H9 (cell line): ENCODE measurements around the gene CCDC121. TPM values are rescaled to one million over a fixed set of nuclear protein-coding genes. Genes with fewer than 3 reads are reported as not detected.

Experiments used
- DNase-seq: peaks from one replicate; pipeline ENCODE4 v3.0.0-alpha.2; 2017
- H2AFZ ChIP-seq: one replicate; pipeline ENCODE4 v1.6.1; 2013; ENCODE audit warnings: mild to moderate bottlenecking, low read length, control low read depth, moderate library complexity
- H2AK5ac ChIP-seq: 2 replicates; pipeline ENCODE4 v1.6.1; 2013; ENCODE audit warnings: low read length, control low read depth, mixed read lengths; ENCODE audit not compliant: insufficient read length
- H2BK120ac ChIP-seq: one replicate; pipeline ENCODE4 v1.6.1; 2013; ENCODE audit warnings: low read depth, mild to moderate bottlenecking, low read length, control low read depth, inconsistent platforms; ENCODE audit not compliant: poor library complexity, severe bottlenecking
- H2BK12ac ChIP-seq: 2 replicates; pipeline ENCODE4 v1.6.1; 2013; ENCODE audit warnings: low read length, control low read depth, mixed read lengths, low read depth; ENCODE audit not compliant: insufficient read length
- H2BK15ac ChIP-seq: 2 replicates; pipeline ENCODE4 v1.6.1; 2013; ENCODE audit warnings: low read depth, low read length, control low read depth
- H2BK20ac ChIP-seq: one replicate; pipeline ENCODE4 v1.6.1; 2013; ENCODE audit warnings: low read depth, mild to moderate bottlenecking, low read length, control low read depth, inconsistent platforms; ENCODE audit not compliant: poor library complexity, severe bottlenecking
- H2BK5ac ChIP-seq: 2 replicates; pipeline ENCODE4 v1.6.1; 2013; ENCODE audit warnings: low read length, control low read depth, mixed read lengths; ENCODE audit not compliant: insufficient read length
- H3K14ac ChIP-seq: 2 replicates; pipeline ENCODE4 v1.6.1; 2013; ENCODE audit warnings: low read length, control low read depth; ENCODE audit not compliant: insufficient read depth
- H3K18ac ChIP-seq: 2 replicates; pipeline ENCODE4 v1.6.1; 2013; ENCODE audit warnings: low read depth, mild to moderate bottlenecking, mixed read lengths, low read length, control low read depth; ENCODE audit not compliant: insufficient read length
- H3K23ac ChIP-seq: 2 replicates; pipeline ENCODE4 v1.6.1; 2013; ENCODE audit warnings: low read length, control low read depth, mixed read lengths, low read depth; ENCODE audit not compliant: insufficient read length
- H3K23me2 ChIP-seq: 2 replicates; pipeline ENCODE4 v1.6.1; 2013; ENCODE audit warnings: low read depth, mild to moderate bottlenecking, mixed read lengths, low read length, control low read depth; ENCODE audit not compliant: insufficient read length, poor library complexity, severe bottlenecking
- H3K27ac ChIP-seq: 2 replicates; pipeline ENCODE4 v1.5.1; 2013; ENCODE audit warnings: low read length, control low read depth, mixed read lengths, low read depth; ENCODE audit not compliant: insufficient read length
- H3K27me3 ChIP-seq: 2 replicates; pipeline ENCODE4 v1.6.1; 2013; ENCODE audit warnings: low read length, control low read depth, inconsistent platforms; ENCODE audit not compliant: insufficient read depth
- H3K4ac ChIP-seq: 2 replicates; pipeline ENCODE4 v1.6.1; 2013; ENCODE audit warnings: low read depth, mild to moderate bottlenecking, control low read depth, inconsistent platforms, low read length, moderate library complexity
- H3K4me1 ChIP-seq: 2 replicates; pipeline ENCODE4 v1.6.1; 2013; ENCODE audit warnings: low read length, control low read depth, inconsistent platforms; ENCODE audit not compliant: insufficient read depth
- H3K4me2 ChIP-seq: 2 replicates; pipeline ENCODE4 v1.6.1; 2013; ENCODE audit warnings: low read length, control low read depth, mixed read lengths; ENCODE audit not compliant: insufficient read length, insufficient read depth
- H3K56ac ChIP-seq: 2 replicates; pipeline ENCODE4 v1.6.1; 2013; ENCODE audit warnings: low read depth, mild to moderate bottlenecking, mixed read lengths, low read length, control low read depth; ENCODE audit not compliant: insufficient read length
- H3K79me1 ChIP-seq: 2 replicates; pipeline ENCODE4 v1.6.1; 2013; ENCODE audit warnings: low read depth, mild to moderate bottlenecking, moderate library complexity, low read length, control low read depth, inconsistent platforms; ENCODE audit not compliant: insufficient read depth, poor library complexity, severe bottlenecking
- H3K79me2 ChIP-seq: 2 replicates; pipeline ENCODE4 v1.6.1; 2013; ENCODE audit warnings: low read length, control low read depth, inconsistent platforms; ENCODE audit not compliant: insufficient read depth
- H3K9ac ChIP-seq: 2 replicates; pipeline ENCODE4 v1.6.1; 2013; ENCODE audit warnings: low read length, control low read depth, mixed read lengths; ENCODE audit not compliant: insufficient read length; ENCODE audit errors: extremely low read depth
- H3K9me3 ChIP-seq: one replicate; pipeline ENCODE4 v1.6.1; 2013; ENCODE audit warnings: low read depth, low read length, inconsistent platforms; ENCODE audit not compliant: control insufficient read depth
- H3T11ph ChIP-seq: one replicate; pipeline ENCODE4 v1.6.1; 2013; ENCODE audit warnings: mild to moderate bottlenecking, low read length, control low read depth, inconsistent platforms
- H4K20me1 ChIP-seq: one replicate; pipeline ENCODE4 v1.6.1; 2013; ENCODE audit not compliant: control insufficient read depth, insufficient read length, insufficient read depth
- H4K5ac ChIP-seq: 2 replicates; pipeline ENCODE4 v1.6.1; 2013; ENCODE audit warnings: low read depth, mild to moderate bottlenecking, mixed read lengths, low read length, control low read depth; ENCODE audit not compliant: insufficient read length
- H4K8ac ChIP-seq: replicated peaks from 2 replicates; pipeline ENCODE4 v1.6.1; 2013; ENCODE audit warnings: low read length, control low read depth, mixed read lengths, low read depth; ENCODE audit not compliant: insufficient read length
- H4K91ac ChIP-seq: 2 replicates; pipeline ENCODE4 v1.6.1; 2013; ENCODE audit warnings: low read depth, mild to moderate bottlenecking, moderate library complexity, mixed read lengths, low read length, control low read depth; ENCODE audit not compliant: insufficient read length
- H3K27ac Mint-ChIP-seq, 3 experiments: 2 replicates in 2 of 3; 3 replicates in 1 of 3; pipeline ENCODE4 v1.8.0; 2020 to 2021; ENCODE audit warnings: mixed read lengths in 3 of 3, mild to moderate bottlenecking in 1 of 3, moderate library complexity in 1 of 3
- H3K27me3 Mint-ChIP-seq: 2 replicates; pipeline ENCODE4 v1.8.0; 2021; ENCODE audit warnings: low read depth, mild to moderate bottlenecking, moderate library complexity, mixed read lengths
- H3K36me3 Mint-ChIP-seq, 3 experiments: 2 replicates in 2 of 3; 3 replicates in 1 of 3; pipeline ENCODE4 v1.8.0; 2020 to 2021; ENCODE audit warnings: low read depth in 3 of 3, mixed read lengths in 3 of 3; ENCODE audit not compliant: insufficient read depth in 1 of 3
- H3K4me1 Mint-ChIP-seq, 2 experiments: 2 replicates each; pipeline ENCODE4 v1.8.0; 2020; ENCODE audit warnings: mixed read lengths in 2 of 2
- H3K4me3 Mint-ChIP-seq, 2 experiments: 2 replicates in 1 of 2; 3 replicates in 1 of 2; pipeline ENCODE4 v1.8.0; 2020 to 2021; ENCODE audit warnings: mild to moderate bottlenecking in 2 of 2, mixed read lengths in 2 of 2, moderate library complexity in 1 of 2
- H3K9me3 Mint-ChIP-seq, 2 experiments: 2 replicates in 1 of 2; 3 replicates in 1 of 2; pipeline ENCODE4 v1.8.0; 2020; ENCODE audit warnings: mild to moderate bottlenecking in 2 of 2, mixed read lengths in 2 of 2, moderate library complexity in 1 of 2
- total RNA-seq: library from RNA; stranded (reverse); gene quantifications from 2 replicates; pipeline ENCODE4 v1.2.1, GENCODE V29; 2021
- TF ChIP-seq, protein P1 (sequence below): fragments of 200-600 bp; sonication (generic); conservative IDR thresholded peaks from 3 replicates; pipeline ENCODE4 v1.8.0; 2021; ENCODE audit warnings: antibody characterized with exemption, mild to moderate bottlenecking

The CCDC121 gene
- total RNA-seq, 1 experiment from 2014 or later = 1.2 TPM

DNA sequence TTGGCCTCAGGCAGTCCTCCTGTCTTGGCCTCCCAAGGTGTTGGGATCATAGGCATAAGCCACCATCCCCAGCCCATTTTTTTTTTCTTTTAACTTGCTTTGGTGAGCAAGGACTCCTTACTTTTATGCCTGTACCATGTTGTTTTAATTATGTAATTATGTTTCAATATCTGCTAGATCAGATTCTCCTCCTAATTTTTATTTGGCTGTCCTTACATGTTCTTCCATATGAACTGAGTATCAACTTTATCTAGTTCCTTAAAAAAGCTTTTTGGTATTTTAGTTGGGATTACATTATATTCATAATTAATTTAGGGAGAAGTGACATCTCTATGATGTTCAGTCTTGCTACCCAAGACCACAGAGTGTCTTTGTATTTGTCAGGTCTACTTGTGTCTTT is 16.4 kb upstream of the CCDC121 start:
- Histone ChIP-seq H3K23ac (no peak overlapping the region), H3K18ac (no peak overlapping the region)
- H3K36me3 Mint-ChIP-seq = peaks cover 14 to 65% (median 39%) of the 10 kb centered on the region in 3 experiments; a peak in 6 of 7 replicates

More for the DNA sequence above, 16.4 kb upstream of the CCDC121 start:
- Histone ChIP-seq H3K14ac (no peak overlapping the region), H4K5ac (no peak overlapping the region), H3K56ac (no peak overlapping the region), H2BK20ac (no peak overlapping the region), H2AFZ (no peak overlapping the region), H3K79me2 (no peaks in the 10 kb centered on the region), H2BK15ac (no peak overlapping the region), H3T11ph (no peak overlapping the region), H2BK120ac (no peak overlapping the region), H3K4ac (no peak overlapping the region), H3K4me2 (no peak overlapping the region), H3K27ac (no peak overlapping the region), H3K23me2 (no peaks in the 10 kb centered on the region), H3K79me1 (no peaks in the 10 kb centered on the region), H2BK5ac (no peak overlapping the region), H4K20me1 (no peaks in the 10 kb centered on the region), H4K91ac (no peak overlapping the region), H2BK12ac (no peak overlapping the region), H2AK5ac (no peak overlapping the region), H3K4me1 (no peaks in the 10 kb centered on the region), H3K9me3 (no peaks in the 10 kb centered on the region), H4K8ac (no peak overlapping the region), H3K27me3 (no peaks in the 10 kb centered on the region), H3K9ac (no peak overlapping the region)
- H3K4me3 Mint-ChIP-seq = no peak overlapping the region
- no peak overlapping the region for H3K27ac Mint-ChIP-seq
- TF ChIP-seq, protein P1, sequence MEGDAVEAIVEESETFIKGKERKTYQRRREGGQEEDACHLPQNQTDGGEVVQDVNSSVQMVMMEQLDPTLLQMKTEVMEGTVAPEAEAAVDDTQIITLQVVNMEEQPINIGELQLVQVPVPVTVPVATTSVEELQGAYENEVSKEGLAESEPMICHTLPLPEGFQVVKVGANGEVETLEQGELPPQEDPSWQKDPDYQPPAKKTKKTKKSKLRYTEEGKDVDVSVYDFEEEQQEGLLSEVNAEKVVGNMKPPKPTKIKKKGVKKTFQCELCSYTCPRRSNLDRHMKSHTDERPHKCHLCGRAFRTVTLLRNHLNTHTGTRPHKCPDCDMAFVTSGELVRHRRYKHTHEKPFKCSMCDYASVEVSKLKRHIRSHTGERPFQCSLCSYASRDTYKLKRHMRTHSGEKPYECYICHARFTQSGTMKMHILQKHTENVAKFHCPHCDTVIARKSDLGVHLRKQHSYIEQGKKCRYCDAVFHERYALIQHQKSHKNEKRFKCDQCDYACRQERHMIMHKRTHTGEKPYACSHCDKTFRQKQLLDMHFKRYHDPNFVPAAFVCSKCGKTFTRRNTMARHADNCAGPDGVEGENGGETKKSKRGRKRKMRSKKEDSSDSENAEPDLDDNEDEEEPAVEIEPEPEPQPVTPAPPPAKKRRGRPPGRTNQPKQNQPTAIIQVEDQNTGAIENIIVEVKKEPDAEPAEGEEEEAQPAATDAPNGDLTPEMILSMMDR = no peak
- no peaks in the 10 kb centered on the region for H3K9me3 Mint-ChIP-seq
- no peaks in the 10 kb centered on the region for H3K27me3 Mint-ChIP-seq
- DNase-seq = no peak
- H3K4me1 Mint-ChIP-seq = no peaks in the 10 kb centered on the region
